A549 (cell line): ENCODE results near the gene DNAJC5. TPM values are rescaled to one million over a fixed set of nuclear protein-coding genes. Genes with fewer than 3 reads are reported as not detected.

Experiments
- ATAC-seq, 2 experiments: fragments of 200-7000 bp in 1 of 2; fragments of >200 bp in 1 of 2; cut with Nextera tagmentation in 1 of 2; cut with Tn5 transposase in 1 of 2; 3 replicates each; pipeline versions ENCODE4 v1.8.0 to v1.9.1; 2018 to 2020; ENCODE audit warnings: mild to moderate bottlenecking in 1 of 2, moderate library complexity in 1 of 2
- CTCF ChIA-PET: fragments of 300-600 bp; sonication (Branson Sonifier 250); formaldehyde crosslinking; extraction: SDS; loops from one replicate; lab custom pipeline; 2021; ENCODE audit warnings: antibody characterized with exemption, inconsistent platforms; lab: Yijun Ruan, JAX
- POLR2A ChIA-PET: fragments of 350-600 bp; formaldehyde crosslinking; extraction: SDS; loops from one replicate; lab custom pipeline; 2021; ENCODE audit warnings: antibody characterized with exemption, inconsistent platforms; lab: Yijun Ruan, JAX
- DNase-seq, 2 experiments: peaks; one replicate each; pipeline versions ENCODE4 v3.0.0 to v3.0.0-alpha.2; 2011 to 2016; ENCODE audit warnings: low read depth in 1 of 2, low spot score in 1 of 2
- FAIRE-seq: peaks from 2 replicates; lab custom pipeline; 2011; peaks lifted over from hg19 to GRCh38; lab: Jason Lieb, UNC
- H3K27ac ChIP-seq, 2 experiments: fragments of >200 bp; sonication (Bioruptor Twin); formaldehyde crosslinking; 3 replicates each; pipeline ENCODE4 v1.5.1; 2016 to 2017
- H3K4me1 ChIP-seq: fragments of >200 bp; sonication (Bioruptor Twin); formaldehyde crosslinking; 3 replicates; pipeline ENCODE4 v1.6.1; 2016
- H3K4me2 ChIP-seq: fragments of >200 bp; sonication (Bioruptor Twin); formaldehyde crosslinking; 3 replicates; pipeline ENCODE4 v1.6.1; 2016
- H3K4me3 ChIP-seq: fragments of >200 bp; sonication (Bioruptor Twin); formaldehyde crosslinking; 3 replicates; pipeline ENCODE4 v1.5.1; 2016
- H3K9me3 ChIP-seq: fragments of >200 bp; sonication (Bioruptor Twin); formaldehyde crosslinking; 3 replicates; pipeline ENCODE4 v1.6.1; 2016
- CBX8 ChIP-seq: fragments of 200-600 bp; sonication (generic); IDR thresholded peaks from 2 replicates; pipeline ENCODE4 v1.6.1; 2016
- EHMT2 ChIP-seq: fragments of 200-600 bp; sonication (generic); IDR thresholded peaks from 2 replicates; pipeline ENCODE4 v1.6.1; 2016; ENCODE audit warnings: antibody characterized with exemption, low read depth, mild to moderate bottlenecking, moderate library complexity
- EP300 ChIP-seq, 2 experiments: fragments of >200 bp; sonication (Bioruptor Twin); formaldehyde crosslinking; IDR thresholded peaks; 2 replicates in 1 of 2; 3 replicates in 1 of 2; pipeline ENCODE4 v1.6.1; 2016 to 2017
- FOSB ChIP-seq: fragments of 250-450 bp; sonication (Bioruptor Pico); IDR thresholded peaks from 2 replicates; pipeline ENCODE4 v1.5.0; 2020; ENCODE audit warnings: mild to moderate bottlenecking, moderate library complexity
- HEYL ChIP-seq: fragments of 250-450 bp; sonication (Bioruptor Pico); IDR thresholded peaks from 2 replicates; pipeline ENCODE4 v1.8.0; 2021; ENCODE audit warnings: mild to moderate bottlenecking, moderate library complexity
- JUN ChIP-seq, 2 experiments: fragments of >200 bp; sonication (Bioruptor Twin); formaldehyde crosslinking; IDR thresholded peaks; 2 replicates in 1 of 2; 3 replicates in 1 of 2; pipeline ENCODE4 v1.6.1; 2016 to 2017
- MAX ChIP-seq: IDR thresholded peaks from 2 replicates; pipeline ENCODE4 v1.6.1; 2012
- NPAS2 ChIP-seq: fragments of 250-450 bp; sonication (Bioruptor Pico); IDR thresholded peaks from 2 replicates; pipeline ENCODE4 v1.8.0; 2022; ENCODE audit warnings: mild to moderate bottlenecking, moderate library complexity, borderline replicate concordance
- NR3C1 ChIP-seq: fragments of >200 bp; sonication (Bioruptor Twin); formaldehyde crosslinking; IDR thresholded peaks from 3 replicates; pipeline ENCODE4 v1.6.1; 2017
- RFX5 ChIP-seq: fragments of 450-650 bp; IDR thresholded peaks from 2 replicates; pipeline ENCODE4 v1.7.1; 2014; ENCODE audit warnings: antibody characterized with exemption, mild to moderate bottlenecking, moderate library complexity
- ZNF302 ChIP-seq: fragments of 250-450 bp; sonication (Bioruptor Pico); IDR thresholded peaks from 2 replicates; pipeline ENCODE4 v1.9.0; 2021; ENCODE audit warnings: inconsistent platforms, mild to moderate bottlenecking, moderate library complexity
- WGBS: methylation state at CpG from one replicate; pipeline ENCODE4 v1.1.6; 2017; ENCODE audit errors: missing lambda C conversion rate; 5-methylcytosine and 5-hydroxymethylcytosine counted together
- polyA plus RNA-seq, 4 experiments: library from polyadenylated mRNA; depleted of rRNA in 3 of 4; stranded (reverse); fragments of >200 nt; fragmentation: RNase III in 1 of 4; extraction: RNeasy Plus Mini Kit Qiagen cat#74134 plus additional on column Dnase treatment in 1 of 4; gene quantifications; 2 replicates in 3 of 4; 3 replicates in 1 of 4; pipeline ENCODE4 v1.2.3, GENCODE V29; 2011 to 2017
- TF ChIP-seq, protein P1 (sequence below): IDR thresholded peaks from 2 replicates; pipeline ENCODE4 v1.6.1; 2012

The DNAJC5 gene
- polyA plus RNA-seq, 2 of the 4 experiments (the other 2 are of a cell fraction), result 20.4 to 23.2 TPM

DNA sequence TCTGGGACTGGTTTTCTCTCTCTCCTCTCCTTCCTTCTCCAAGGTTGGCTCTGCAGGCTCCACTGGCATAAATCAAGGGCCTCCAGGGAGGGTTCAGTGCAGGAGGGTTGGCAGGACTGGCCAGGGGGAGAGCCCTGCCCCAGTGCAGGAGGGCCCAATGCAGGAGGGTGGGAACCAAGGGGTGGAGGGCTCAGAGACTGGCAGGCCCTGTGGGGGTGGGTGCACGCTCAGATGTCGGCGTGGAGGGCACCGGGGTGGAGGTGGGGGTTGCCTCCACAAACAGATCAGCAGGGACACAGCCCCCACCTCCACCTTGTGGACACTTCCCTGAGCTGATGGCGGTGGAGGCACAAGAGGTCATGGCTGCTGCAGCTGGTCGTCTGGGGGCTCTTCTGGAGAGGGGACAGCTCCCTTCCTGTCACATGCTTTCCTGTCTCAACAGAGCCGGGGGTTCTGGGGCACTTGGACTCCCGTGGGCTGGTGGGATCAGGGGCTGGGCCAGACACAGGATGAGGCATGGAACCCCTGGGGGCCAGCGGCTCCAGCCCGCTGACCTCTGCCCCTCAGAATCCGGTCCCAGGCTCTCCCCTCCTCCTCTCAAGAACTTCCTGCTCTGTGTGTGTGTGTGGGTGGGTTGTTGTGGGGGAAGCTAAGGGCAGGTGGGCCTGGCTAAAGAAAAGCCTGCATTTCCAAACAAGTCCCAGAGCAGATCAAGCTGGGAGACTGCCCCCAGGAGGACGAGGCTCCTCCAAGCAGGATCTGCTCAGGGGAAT, 36.3 kb upstream of the DNAJC5 start:
- 50% methylated on average over 9 of the region's 12 CpGs for WGBS

DNA sequence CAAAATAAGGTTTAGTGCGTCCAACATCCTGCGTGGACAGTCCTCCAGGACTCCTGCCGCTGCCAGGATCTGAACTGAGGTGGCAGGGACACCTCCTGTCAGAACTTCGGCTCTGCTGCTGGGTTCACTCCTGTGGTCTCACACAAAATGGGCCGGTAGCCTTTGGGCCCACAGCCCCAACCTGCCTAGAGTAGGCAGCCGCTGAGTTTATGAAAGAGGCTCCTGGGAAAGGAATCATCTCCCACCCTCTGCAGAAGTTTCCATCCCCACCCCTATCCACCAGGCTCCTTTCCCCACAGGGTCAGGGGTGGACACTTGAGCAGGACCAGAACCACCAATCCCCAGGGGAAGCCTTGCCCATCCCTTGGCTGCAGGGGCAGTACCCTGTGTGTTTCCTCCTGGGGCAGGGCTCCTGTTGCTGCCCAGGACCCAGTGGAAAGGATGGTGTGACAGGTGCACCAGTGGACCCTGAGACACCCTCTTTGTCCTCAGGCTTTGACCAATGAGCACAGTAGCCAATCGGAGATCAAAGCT, 35.7 kb upstream of the DNAJC5 start:
- CTCF ChIA-PET, result interaction anchor here (1.1 to 1.9 kb wide), 4 partner anchors 40 to 115 kb away, joined by 3 to 7 read pairs (median 4); no protein-coding TSS in a partner anchor
- WGBS, result 81% methylated on average over 7 of the region's 7 CpGs
- DNase-seq (no peak), FAIRE-seq (no peak), ATAC-seq (no peak)
- TF ChIP-seq NPAS2 (CRISPR knock-in tag), result no peak
- TF ChIP-seq, protein P1, sequence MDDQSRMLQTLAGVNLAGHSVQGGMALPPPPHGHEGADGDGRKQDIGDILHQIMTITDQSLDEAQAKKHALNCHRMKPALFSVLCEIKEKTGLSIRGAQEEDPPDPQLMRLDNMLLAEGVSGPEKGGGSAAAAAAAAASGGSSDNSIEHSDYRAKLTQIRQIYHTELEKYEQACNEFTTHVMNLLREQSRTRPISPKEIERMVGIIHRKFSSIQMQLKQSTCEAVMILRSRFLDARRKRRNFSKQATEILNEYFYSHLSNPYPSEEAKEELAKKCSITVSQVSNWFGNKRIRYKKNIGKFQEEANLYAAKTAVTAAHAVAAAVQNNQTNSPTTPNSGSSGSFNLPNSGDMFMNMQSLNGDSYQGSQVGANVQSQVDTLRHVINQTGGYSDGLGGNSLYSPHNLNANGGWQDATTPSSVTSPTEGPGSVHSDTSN, result 0 out of 2 replicates have a peak, but pooled peaks have one; percentile 27
- no peak for TF ChIP-seq FOSB (CRISPR knock-in tag)
- no peak for TF ChIP-seq MAX
- TF ChIP-seq NR3C1, result no peak
- peaks cover 16% of the 10 kb centered on the region; the same call in 2 of the 3 replicates for H3K4me1 ChIP-seq
- no peak overlapping the region for H3K4me3 ChIP-seq
- H3K27ac ChIP-seq, result no peak overlapping the region
- H3K4me2 ChIP-seq, result no peak overlapping the region
- POLR2A ChIA-PET, result interaction anchor here (1.5 kb wide), 1 partner anchor 118 kb away, joined by 3 read pairs; no protein-coding TSS in a partner anchor
- no peaks in the 10 kb centered on the region for H3K9me3 ChIP-seq

More for the DNA sequence above, 36.3 kb upstream of the DNAJC5 start:
- no peaks in the 10 kb centered on the region for H3K9me3 ChIP-seq
- no peak for FAIRE-seq
- ATAC-seq, result peak; percentile 2 to 44; a peak in 4 of 6 replicates
- ChIA-PET POLR2A (interaction anchor here (1.5 kb wide), 1 partner anchor 118 kb away, joined by 3 read pairs; no protein-coding TSS in a partner anchor), CTCF (interaction anchor here (0.8 to 1.9 kb wide), 3 partner anchors 41 to 152 kb away, joined by 3 to 7 read pairs (median 4); no protein-coding TSS in a partner anchor)
- no peak overlapping the region for H3K4me3 ChIP-seq
- peaks cover 18% of the 10 kb centered on the region; the same call in 2 of the 3 replicates for H3K4me1 ChIP-seq
- H3K4me2 ChIP-seq, result no peak overlapping the region
- no peak overlapping the region; a peak in 1 of 6 replicates for H3K27ac ChIP-seq
- TF ChIP-seq HEYL, result no peak
- TF ChIP-seq, protein P1, result 0 out of 2 replicates have a peak, but pooled peaks have one; percentile 20
- no peak for DNase-seq

DNA sequence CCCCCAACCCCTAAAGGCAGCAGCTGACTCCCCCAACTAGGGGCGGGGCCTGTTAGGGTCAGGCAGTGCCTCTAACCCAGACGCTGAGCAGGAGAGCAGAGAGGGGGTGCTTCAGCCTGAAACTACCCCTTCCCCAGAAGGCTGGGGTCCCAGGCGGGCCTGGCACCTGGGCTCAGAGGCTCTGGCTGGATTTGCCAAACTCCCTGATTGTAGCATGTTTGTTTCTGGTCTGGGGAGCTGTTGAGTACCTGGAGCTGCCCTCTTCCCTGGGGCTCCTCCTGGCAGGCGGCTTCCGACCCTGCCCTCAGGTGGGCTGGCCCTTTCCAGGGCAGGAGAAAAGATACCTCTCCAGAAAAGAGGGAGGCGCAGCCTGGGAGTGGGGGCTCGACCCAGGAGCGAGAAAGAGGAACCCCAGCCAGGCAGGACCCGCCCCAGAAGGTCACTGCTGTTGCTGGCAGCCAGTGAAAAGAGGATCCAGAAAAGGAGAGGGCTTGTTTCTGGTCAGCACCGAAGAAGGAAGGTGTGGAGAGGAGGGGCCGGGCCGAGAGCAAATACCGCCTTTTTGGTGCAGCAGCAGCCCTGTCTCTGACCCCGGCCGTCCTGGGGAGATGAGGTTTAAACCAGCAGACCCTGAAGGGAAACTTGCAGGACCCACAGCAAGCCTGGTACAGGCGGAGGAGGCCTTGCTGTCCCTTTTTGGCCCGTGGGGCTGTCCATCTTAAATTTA, 34.4 kb upstream of the DNAJC5 start:
- Histone ChIP-seq H3K4me3 (no peak overlapping the region), H3K9me3 (no peaks in the 10 kb centered on the region), H3K27ac (no peak overlapping the region), H3K4me2 (no peak overlapping the region), H3K4me1 (peaks cover 8% of the 10 kb centered on the region; the same call in 2 of the 3 replicates)
- 86% methylated on average over 17 of the region's 17 CpGs for WGBS
- TF ChIP-seq RFX5 (no peak), JUN (IDR thresholded peaks at IDR 0.05) (no peak), EHMT2 (no peak), HEYL (no peak), CBX8 (no peak), EP300 (IDR thresholded peaks at IDR 0.05) (no peak), ZNF302 (CRISPR knock-in tag) (no peak)
- ATAC-seq, result no peak
- ChIA-PET POLR2A (no interaction called here), CTCF (interaction anchor here (0.8 to 1.5 kb wide), 3 partner anchors 20 to 74 kb away, joined by 3 to 4 read pairs (median 3); no protein-coding TSS in a partner anchor)
- no peak for DNase-seq
- no peak for FAIRE-seq
